ENCODE measurements around the gene ETS2.

Gene ETS2

DNA sequence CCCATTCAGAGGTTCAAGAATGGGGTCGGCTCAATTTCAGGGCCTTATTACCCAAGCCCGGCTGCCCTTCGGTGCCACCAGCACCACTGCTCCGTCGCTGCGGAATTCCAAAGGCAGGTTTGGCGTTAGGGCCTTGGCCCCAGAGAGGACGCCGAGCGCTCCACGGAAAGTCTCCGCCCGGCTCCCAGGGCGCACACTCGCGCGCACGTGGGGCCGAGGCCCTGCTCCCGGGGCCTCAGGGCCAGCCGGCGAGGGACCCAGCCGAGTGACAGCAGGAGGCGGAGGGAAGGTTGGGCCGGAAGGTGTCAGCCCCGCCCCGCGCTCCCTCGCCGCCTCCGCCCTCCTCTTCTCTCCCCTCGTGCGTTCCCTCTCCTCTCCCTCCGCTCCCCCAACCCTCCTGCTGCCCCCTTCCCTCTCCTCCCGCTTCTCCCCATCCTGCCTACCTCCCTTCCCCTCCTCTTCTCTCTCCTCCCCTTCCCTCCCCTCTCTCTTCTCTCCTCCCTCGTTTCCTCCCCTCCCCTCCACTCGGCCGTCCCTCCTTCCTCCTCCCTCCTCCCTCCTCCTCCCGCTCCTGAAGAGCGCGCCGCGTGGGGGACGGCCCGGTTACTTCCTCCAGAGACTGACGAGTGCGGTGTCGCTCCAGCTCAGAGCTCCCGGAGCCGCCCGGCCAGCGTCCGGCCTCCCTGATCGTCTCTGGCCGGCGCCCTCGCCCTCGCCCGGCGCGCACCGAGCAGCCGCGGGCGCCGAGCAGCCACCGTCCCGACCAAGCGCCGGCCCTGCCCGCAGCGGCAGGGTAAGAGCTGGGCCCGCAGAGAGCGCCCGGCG is at the start of gene ETS2:
Gene ETS2 (plus strand): TSS at position 602 of the 825 bp plus-strand sequence. CDS start 4,106 bp downstream, outside the sequence.
- peak; percentile 67 to 70 for DNase-seq (ENCODE audit: low read depth in 2 of 2)

DNA sequence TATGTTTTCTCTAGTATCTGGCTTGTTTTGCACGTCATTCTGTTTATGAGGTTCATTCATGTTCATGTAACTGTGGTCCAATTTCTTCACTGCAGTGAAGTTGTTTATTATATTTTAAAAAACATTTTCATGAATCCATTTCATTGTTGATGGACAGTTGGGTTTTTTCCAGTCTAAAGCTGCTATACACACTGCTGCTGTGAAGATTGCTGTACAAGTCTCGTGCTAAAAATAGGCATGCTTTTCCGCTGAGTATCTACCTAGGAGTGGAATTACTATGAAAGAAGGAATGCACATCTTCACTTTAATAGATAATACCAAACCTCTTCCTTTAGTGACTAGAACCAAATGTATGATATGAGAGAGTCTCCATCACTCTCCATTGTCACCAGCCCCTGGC is 49.0 kb upstream of the ETS2 start:
- no peak for DNase-seq (ENCODE audit: low read depth in 2 of 2)

DNA sequence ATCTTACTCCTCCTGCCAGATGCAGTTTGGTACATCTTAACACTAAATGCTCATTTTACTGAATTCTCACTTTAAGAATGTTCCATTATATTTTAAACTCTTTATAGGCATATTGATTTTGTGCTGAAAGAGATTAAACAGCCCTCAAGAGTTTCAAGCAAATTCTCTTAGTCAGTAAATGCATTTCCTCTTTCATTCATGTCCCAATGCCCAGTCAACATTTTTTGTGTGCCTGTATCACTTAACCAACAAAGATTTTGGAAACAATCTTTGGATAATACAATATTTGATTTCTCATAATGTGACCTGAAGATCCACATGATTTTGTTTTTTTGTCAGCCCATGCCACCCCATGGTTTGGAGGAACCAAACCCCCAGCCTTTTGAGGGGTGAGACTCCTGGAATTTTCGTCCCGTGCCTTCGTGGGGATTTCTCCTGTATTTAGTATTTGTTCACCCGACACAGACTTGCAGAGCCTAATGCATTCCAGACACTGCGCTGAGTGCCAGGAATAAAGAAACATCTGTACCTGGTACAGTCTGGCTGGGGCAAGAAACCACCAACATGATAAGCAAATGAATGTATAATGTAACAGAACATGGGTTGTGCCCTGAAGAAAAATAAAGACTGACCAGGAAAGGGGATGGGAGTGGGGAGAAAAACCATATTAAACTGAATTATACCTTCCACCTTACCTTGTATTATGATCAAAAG is 47.1 kb upstream of the ETS2 start:
- DNase-seq (ENCODE audit: low read depth in 2 of 2): no peak

DNA sequence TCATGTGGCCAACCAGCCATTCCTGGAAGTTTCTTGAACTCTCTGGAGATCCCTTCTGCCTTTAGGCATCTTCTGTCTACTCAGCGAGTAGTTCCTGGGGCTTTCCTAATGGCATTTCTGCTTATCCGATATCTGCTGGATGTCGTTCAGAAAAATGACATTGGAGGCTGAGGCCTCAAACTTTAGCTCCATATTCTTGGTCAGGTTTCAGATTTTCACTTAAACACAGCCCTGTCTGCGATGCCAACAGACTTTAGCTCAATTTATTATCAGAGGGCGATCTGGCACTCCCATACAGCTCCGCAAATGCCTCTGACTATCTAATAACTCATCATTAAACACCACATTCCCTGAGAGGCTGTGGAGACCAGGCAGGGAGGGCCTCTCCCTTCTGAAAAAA is 46.3 kb upstream of the ETS2 start:
- DNase-seq (ENCODE audit: low read depth in 2 of 2): no peak

DNA sequence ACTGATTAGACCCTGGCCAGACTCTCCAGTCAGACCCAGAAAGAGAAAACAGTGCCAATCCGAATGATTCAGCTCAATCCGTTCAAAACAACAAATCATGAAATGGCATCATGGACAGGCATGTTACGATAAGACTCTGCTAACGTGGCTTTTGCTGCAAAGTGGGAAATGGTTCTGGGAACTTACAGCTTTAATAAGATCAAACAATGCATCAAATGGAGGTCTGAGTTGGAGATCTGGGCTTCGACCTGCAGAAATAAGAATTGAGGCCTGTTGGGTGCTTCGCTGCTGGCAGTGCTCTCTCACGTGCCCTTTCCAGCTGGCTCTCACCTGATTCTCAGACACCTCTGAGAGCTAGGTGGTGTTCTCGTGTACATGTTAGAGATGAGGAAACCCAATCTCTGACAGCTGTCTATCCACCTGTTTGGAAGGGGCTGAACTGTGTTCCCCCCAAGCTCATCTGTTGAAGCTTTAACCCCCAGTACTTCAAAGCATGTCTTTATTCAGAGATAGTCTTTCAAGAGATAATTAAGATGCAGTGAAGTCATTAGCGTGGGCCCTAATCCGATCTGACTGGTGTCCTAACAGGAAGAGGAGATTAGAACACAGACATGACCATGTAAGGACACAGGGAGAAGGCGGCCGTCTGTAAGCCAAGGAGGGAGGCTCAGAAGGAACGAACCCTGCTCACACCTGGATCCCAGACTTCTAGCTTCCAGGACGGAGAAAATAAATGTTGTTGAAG is 45.5 kb upstream of the ETS2 start:
- no peak for DNase-seq (ENCODE audit: low read depth in 2 of 2)

DNA sequence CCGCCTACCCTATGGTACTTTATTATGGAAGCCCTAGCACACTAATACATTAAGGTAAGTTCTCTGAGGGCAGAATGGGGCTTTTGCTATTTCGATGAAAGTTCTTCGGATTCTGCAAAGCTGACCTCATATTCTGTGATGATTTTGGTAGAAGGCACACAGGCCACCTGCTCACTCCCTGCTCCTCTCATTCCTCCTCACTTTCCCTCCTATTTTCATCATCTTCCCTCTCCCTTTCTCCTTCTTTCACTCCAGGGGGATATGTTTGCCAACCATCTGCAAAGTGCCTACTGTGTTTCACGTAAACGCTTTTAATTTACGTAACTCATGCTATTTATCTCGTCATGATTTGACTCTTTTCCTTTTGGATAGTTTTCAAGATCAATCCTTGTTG is 45.0 kb upstream of the ETS2 start:
- DNase-seq (ENCODE audit: low read depth in 2 of 2): no peak

DNA sequence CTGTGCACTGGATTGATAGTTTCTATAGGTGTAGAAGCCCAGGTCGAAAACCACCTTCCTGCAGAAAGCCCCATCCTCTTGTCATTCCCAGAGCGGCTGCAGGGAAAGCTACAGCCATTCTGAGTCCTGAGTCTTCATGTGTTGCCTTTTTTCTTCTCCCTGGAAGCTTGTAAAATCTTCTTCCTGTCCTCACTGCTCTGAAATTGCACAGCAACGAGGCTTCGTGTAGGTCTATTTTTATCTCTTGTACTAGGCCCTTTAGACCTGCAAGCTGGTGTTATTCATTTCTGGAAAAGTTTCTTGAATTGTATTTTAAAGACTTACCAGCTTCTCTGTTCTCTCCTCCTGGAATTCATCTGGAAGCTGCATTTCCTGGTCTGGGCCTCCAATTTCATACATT is 44.2 kb upstream of the ETS2 start:
- no peak for DNase-seq (ENCODE audit: low read depth in 2 of 2)

DNA sequence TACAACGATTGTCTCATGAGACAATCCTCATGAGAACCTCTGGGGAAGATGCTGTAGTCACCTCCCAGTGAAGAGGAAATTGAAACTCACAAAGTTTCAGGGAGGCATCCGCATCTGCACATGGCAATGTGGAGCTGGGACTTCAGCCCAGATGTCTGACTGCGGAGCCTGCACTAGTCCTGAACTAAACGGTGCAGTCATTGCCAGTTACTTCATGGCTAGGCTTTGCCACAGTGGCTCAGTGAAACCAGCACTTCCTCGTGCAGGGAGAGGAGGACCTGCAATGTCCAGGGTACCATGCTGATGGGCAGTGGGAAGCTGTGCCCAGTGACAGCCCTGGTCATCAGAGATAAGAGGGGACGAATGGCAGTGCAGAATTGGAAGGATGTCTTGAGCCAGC is 40.7 kb upstream of the ETS2 start:
- DNase-seq (ENCODE audit: low read depth in 2 of 2): no peak

DNA sequence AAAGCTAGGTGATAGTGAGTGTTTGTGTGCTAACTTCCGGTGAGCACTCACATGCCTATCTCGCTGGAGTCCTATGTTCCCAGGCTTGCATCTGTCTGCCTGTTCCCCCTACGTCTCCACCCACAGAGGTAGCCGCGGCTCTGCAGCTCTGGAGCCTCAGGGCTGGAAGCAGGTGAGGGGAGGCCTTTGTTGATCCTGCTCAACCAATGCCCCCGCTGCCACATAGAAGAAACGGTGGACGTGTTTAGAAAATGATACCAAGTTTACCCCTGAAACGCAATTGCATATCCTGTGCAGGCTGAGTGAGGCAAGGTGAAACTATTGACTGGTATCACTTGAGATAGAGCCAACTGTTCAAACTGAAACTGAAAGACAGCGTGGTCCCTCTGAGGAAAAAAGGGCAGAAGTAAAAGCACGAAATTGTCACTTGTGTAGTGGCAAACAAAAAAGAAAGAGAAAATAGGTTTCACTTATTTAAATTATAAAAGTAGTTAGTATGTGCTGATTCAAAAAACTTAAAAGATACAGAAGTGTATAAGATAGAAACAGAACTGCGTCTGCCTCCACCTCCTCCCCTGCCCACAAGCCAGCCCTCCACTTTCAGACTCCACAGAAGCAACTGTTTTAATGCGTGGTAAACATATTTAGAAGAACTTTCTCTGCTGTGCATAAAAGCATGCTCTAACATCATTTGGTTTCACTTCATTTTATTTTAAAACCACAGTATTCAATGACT is 38.6 kb upstream of the ETS2 start:
- DNase-seq (ENCODE audit: low read depth in 2 of 2): peak in 1 of 2 donors; percentile 55

DNA sequence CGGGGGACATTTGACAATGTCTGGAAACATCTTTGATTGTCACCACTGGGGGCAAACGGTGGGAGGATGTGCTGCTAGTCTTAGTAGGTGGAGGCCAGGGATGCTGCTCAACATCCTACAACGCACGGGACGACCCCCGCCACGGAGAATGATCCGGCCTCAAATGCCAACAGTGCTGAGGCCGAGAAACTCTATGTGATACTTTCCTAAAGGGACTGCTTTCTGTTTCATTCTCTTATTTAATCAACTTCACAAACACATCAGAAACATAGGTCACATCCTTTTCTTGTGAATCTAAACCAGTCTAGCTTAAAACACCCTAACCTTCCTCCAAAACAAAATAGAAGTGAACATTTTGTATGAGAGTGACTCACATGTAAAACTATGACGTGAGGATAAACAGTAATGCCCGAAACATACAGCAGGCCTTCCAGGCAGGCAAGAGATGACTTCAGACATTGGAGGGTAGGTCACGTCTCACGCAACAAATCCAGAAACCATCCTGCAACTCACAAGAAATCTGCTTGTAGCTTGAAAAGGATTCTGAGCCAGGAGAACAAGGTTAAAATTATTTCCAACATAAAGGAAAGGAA is 37.2 kb upstream of the ETS2 start:
- peak; percentile 49 to 64 for DNase-seq (ENCODE audit: low read depth in 2 of 2)

DNA sequence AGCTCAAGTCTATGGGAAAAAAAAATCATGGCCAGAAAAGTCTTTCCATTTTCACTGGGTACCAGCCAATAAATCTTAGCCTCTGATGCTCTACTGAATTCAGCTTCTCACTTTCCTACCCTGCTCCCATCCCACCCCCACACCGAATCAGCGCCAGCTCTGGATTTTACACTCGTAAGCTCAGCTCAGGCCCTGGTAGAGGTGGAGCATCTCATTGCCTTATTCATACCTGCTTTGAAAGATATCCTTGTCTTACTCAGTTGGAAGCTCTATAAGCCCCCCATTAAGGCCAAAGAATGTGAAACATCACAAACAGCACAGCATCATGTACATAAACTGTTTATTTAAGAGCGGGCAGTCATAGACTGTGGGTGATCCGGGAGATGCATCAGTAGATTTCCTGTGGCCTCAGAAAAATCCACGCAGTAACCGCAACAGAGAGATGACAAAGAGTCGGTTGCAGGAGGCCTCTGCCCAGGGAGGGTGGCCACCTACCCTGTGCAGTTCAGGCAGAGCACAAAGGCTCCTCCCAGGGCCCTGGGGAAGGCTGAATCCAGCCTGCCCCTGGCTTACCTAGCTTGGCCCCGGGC is 36.4 kb upstream of the ETS2 start:
- DNase-seq (ENCODE audit: low read depth in 2 of 2): peak in 1 of 2 donors; percentile 18

DNA sequence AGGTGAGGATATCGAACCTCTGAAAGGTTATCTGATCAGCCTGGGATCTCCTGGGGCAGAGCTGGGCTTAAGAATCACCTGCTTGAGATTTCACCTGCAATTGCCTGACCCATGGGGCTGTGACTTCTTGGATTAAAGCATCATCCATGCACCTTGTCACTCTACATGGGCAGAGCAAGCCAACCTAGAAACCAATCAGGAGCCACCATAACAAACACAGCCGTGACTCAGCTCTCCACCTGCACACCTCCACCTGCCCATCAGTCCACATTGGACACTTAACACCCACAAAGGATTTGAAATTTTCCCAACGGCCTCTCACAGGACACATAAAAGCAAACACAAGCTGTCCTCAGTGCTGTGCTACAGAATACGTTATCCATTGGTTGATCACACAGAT is 35.1 kb upstream of the ETS2 start:
- DNase-seq (ENCODE audit: low read depth in 2 of 2): no peak

DNA sequence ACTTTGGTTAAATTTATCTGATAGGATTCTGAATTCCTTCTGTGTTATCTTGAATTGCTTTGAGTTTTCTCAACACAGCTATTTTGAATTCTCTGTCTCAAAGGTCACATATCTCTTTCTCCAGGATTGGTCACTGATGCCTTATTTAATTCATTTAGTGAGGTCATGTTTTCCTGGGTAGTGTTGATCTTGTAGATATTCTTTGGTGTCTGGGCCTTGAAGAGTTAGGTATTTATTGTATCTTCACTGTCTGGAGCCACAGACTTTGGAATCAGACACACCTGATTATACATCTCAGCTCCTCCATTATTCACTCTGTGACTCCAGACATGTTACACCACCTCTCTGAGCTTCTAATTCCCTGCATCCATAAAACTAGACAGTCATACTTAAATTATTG is 34.2 kb upstream of the ETS2 start:
- no peak for DNase-seq (ENCODE audit: low read depth in 2 of 2)

DNA sequence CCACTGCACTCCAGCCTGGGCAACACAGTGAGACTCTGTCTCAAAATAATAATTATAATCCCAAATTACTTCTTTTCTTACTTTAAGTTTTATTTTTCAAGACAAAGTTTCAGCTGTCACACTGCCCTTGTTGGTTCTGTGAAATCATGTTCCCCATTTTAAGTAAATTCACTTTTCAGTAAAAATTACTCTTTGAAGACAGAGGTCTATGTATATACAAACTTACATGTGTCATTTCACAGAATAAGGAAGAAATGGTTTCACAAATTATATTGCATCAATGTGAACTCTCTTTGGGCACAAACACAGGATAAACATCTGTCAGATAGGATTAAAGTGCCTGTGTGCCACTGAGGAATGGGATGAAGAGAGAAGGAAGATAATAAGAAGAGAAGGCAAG is 33.1 kb upstream of the ETS2 start:
- no peak for DNase-seq (ENCODE audit: low read depth in 2 of 2)

DNA sequence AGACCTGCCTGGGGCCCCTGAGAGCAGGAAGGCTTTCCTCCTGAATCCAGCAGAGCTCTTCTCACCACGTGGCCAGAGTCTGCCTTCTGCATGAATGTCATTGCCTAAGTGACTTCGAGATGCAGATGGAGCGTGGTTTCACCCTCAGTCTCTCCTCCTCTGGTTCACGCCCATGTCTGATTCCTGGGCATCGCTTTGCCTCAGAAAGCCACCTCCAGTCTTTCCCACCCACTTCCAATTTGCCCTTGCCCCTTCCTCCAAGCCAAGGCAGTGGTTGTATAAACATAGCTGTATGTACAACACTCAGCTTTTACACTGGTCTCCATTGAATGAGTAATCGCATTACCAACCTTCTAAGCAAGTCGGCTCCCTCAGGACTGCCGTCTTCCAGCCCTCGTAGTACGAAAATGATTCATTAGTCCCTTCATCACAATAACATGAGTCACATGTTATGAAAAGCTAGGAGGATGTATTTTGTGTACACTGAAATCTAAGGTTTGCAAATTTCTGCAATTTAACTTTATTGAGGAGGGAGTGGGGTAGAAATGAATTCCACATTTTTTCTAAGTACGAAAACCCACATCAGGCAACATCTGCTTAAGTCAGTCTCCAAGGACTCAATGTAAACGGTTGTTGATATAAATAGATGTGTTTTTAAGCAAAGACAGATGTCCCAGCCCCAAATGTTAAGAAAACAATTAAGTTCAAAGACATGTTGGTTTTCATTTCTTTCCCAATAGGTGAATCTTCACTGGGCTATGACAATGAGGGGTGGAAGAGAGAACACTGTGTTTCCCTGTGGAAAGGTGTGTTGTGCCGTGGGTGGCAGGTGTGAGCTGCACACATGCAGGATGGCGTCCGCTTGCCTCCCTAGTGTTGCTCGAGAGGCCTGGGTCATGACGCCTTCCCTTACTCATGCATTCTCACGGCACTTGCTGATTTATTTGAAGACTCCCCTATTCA is 32.3 kb upstream of the ETS2 start:
- DNase-seq (ENCODE audit: low read depth in 2 of 2): no peak

DNA sequence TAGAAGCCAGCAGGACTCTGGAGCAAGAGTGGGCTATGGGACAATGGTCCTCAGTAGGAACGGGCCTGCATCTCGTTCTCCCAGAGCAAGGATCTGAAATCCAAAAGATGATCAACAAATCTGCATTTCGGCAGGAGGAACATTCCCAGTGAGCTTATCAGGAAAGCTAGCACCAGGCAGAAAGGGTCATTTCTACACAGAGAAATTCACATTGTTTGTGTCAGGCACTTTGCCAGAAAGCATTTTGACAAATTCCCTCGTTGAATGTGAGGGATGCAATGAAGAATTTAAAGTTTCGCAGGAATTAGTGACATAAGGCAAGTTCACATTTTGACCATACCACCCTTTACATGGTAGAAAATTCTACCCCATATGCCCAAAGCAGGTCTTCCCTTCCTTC is 31.6 kb upstream of the ETS2 start:
- no peak for DNase-seq (ENCODE audit: low read depth in 2 of 2)

DNA sequence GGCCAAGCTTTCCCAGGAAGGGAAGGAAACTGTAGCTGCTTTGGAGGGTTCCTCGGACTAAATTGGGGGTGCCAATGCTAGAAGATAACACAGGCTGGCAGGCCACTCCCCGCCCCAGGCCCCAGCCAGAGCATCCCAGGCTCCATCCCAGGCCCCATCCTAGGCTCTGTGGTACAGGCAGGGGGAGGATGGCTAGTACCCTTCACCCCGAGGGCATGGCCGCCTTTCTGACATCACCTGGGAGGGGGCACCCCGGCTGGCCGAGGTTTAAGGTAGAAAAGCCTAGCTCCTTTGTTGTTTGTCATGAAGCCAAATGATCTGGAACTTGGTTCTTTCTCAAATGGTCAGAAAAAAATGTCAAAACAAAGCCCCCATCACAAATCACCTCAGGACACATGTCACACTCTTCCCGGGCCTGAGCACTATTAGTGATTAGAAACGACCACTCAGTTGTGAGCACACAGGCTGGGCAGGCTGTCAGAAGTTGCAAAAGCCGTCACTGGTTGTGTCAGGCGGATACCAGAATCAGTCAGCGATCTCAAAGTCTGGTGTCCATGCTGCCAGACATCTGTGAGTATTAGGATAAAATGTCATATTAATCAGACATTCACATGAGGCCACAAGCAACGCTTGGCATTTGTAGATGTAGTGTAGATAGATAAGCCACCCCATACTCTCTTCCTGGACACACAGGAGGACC is 31.0 kb upstream of the ETS2 start:
- no peak for DNase-seq (ENCODE audit: low read depth in 2 of 2)

DNA sequence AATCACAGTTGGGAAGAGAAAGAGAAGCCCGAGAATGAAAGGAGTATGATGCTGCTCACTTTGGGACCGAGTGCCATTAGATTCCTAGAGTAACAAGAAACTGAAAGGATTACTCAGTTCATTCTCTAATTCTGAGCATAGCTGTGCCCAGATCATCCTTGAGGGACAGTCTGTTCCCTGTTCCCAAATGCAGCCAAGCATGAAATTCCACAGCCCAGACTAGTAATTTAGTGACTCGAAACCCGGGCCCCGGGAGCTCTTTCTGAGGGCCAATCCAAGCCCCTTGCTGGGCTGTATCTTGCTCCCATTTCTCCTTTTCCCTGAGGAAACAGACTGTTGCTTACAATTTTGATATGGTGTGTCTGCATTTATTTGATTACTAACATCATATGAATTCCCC is 30.0 kb upstream of the ETS2 start:
- no peak for DNase-seq (ENCODE audit: low read depth in 2 of 2)

DNA sequence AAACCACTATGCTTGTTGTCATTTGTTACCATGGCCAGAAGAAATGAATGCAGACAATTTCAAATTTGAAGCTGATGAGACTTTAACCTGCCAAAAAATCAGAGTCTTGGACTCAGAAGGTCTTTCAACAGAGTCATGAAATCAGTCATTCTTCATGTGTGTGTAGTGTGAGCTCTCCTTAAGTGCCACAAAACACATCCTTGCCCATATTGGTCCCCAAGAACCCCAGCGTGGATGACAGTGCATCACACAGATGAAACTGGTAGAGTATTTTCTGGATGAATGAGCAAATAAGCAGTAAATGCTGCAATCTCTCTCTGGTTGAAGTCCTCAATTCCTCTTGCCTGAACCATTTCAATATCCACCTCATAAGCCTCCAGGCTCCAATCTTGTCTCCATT is 28.7 kb upstream of the ETS2 start:
- DNase-seq (ENCODE audit: low read depth in 2 of 2): no peak

Data from stimulated activated CD4-positive, alpha-beta T cell treated with anti-CD3 and anti-CD28 coated beads, Interleukin-4, amount 100 ng/mL, for 48 hours (primary cell).